HFF-Myc (cell line): ENCODE measurements around the gene TCEA2.

Source experiments
- DNase-seq: peaks from one replicate; pipeline ENCODE4 v3.0.0-alpha.2; 2011; ENCODE audit warnings: low read depth; ENCODE audit errors: extremely low read depth
- H3K4me3 ChIP-seq: replicated peaks from 2 replicates; pipeline ENCODE4 v1.5.1; 2011; ENCODE audit warnings: low read depth, mild to moderate bottlenecking, control low read depth, low read length
- TF ChIP-seq, protein P1 (sequence below): IDR thresholded peaks from 2 replicates; pipeline ENCODE4 v1.5.1; 2012; ENCODE audit warnings: mild to moderate bottlenecking, low read depth, low read length, control low read depth; ENCODE audit errors: missing control alignments

TCEA2 gene

DNA sequence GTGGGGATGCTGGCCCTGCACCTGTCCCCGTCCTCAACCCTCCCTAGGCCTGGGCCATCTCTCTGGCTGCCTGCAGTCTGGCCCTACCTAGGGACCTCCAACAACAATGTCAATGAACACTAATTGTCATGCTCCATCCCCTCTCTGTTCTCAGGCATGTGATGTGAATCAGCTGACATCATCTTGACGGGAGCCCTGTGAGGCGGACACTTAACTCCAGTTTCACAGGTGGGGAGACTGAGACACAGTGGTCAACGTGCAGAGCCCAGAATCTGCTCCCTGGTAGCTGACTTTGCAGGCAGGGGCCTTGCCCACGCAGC is 762 bp upstream of the TCEA2 start:
- TF ChIP-seq, protein P1, sequence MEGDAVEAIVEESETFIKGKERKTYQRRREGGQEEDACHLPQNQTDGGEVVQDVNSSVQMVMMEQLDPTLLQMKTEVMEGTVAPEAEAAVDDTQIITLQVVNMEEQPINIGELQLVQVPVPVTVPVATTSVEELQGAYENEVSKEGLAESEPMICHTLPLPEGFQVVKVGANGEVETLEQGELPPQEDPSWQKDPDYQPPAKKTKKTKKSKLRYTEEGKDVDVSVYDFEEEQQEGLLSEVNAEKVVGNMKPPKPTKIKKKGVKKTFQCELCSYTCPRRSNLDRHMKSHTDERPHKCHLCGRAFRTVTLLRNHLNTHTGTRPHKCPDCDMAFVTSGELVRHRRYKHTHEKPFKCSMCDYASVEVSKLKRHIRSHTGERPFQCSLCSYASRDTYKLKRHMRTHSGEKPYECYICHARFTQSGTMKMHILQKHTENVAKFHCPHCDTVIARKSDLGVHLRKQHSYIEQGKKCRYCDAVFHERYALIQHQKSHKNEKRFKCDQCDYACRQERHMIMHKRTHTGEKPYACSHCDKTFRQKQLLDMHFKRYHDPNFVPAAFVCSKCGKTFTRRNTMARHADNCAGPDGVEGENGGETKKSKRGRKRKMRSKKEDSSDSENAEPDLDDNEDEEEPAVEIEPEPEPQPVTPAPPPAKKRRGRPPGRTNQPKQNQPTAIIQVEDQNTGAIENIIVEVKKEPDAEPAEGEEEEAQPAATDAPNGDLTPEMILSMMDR: no peak
- peak overlapping the region; percentile 69 for H3K4me3 ChIP-seq
- DNase-seq: no peak

DNA sequence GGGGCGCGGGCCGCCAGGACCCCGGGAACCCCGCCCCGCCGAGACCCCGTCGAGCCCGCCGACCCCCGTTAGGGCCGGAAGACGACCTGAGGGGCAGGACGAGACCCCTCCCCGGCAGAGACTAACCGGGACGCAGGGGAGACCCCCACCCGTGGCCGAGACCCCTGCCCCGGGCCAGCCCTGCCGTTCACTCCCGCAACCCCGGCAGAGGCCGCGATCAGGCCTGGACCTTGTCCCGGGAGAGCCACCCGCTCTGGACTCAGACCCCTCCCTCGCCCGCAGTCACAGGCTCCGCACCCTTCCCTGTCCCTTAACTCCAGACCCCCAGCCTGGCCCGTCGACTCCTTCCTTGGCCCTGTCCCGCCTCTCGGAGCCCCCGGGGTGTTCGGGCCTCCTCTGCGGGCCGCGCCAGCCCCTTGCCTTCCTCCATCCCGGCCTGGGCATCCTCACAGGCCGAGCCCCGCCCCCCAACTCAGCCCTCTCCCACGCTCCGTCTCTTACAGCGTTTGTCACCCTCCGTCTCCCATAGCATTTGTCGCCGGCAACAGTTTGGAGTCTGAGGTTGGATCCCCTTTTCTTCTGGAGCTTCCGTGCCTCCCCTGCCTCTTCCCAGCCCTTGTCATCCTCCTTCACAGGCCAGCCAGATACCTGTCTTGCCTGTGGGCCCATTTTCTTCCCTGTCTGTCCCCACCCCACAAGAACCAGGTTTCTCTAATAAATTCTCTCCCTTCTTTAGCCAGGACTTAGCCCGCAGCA is 569 bp downstream of the TCEA2 start:
- H3K4me3 ChIP-seq: peak overlapping the region; percentile 69
- TF ChIP-seq, protein P1: no peak
- DNase-seq: no peak

DNA sequence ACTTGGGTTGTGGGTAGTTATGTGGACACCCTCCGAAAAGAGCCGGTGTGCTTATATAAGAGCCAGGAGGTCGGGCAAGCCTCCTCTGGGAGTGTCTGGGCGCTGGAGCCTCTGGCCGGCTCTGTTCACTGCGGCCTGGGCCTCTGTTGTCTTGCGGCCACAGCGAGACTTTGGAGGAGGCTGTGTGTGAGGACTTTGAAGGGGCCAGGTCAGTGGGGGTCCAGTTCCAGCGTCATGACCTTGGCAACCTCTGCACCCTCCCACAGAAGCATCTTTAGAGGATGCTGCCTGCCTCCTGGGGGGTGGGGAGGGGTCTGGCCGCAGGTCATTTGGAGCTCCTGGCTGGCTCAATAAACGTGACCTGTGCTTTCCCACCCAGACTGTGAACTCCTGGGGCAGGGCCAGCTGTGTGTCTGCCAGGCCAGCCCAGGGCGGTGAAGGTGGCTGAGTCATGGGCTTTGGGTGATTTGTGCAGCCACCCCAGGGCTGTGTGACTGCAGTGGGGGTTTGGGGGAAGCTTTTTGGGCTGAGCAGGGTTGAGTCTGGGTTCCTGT is 1.2 kb downstream of the TCEA2 start:
- no peak for DNase-seq
- H3K4me3 ChIP-seq: peak overlapping the region; percentile 69
- TF ChIP-seq, protein P1: no peak

DNA sequence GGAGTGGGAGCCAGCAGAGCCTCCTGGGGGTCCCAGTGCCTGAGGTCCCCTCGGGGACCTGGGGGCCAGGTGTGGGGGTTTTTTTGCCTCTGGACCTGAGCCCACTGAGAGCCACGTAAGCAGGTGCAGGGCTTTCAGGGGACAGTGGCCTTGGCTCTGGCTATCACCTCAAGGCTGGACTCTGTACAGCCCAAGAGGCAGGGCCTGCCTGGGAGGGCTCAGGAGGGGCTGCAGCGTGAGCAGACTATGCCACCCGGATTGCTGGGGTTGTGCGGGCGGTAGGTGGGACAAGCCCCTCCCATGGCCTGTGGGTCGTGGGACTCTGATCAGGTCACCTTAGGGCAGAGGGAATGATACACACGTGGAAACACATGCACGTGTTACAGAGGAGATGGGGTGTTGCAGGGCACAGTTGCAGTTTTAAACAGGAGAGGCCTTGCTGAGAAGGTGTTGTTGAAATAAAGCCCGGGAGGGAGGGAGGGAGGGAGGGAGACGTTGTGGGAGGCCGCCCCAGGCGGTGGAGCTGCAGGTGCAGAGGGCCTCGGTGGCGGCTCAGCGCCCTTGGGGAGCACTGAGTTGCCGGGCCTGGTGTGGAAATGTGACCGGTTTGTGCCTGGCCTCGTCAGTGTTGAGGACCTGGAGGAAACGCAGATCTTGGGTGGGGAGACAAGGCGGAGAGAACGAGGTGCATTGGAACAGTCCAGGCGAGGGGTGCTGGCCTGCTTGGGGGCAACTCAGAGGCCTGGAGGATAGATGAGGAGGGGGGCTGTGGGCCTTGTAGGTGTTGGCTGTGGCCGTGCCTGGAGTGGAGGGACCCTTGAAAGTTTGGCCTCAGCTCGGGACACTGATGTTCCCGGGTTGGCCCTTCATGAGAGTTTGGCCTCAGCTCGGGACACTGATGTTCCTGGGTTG is 2.3 kb downstream of the TCEA2 start:
- DNase-seq: no peak
- TF ChIP-seq, protein P1: no peak
- no peak overlapping the region for H3K4me3 ChIP-seq

DNA sequence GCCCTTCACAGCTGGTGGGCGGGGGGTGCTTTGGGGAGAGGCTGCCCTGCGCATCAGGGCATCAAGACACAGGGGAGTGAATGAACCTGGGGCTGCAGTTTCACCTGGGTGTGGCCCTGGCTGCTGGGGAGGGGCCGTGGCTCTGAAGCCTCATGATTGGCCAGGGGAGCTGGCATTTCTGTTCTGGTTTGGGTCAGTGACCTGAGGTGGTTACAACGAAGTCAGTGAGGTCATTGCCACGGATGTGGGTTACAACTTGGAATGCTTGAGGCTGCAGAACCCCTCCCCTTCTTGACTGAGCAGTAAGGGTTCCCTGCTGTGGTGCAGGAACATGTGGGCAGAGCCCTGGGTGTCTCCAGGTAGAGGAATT is 3.0 kb downstream of the TCEA2 start:
- no peak overlapping the region for H3K4me3 ChIP-seq
- peak; percentile 49 for DNase-seq
- TF ChIP-seq, protein P1: no peak

DNA sequence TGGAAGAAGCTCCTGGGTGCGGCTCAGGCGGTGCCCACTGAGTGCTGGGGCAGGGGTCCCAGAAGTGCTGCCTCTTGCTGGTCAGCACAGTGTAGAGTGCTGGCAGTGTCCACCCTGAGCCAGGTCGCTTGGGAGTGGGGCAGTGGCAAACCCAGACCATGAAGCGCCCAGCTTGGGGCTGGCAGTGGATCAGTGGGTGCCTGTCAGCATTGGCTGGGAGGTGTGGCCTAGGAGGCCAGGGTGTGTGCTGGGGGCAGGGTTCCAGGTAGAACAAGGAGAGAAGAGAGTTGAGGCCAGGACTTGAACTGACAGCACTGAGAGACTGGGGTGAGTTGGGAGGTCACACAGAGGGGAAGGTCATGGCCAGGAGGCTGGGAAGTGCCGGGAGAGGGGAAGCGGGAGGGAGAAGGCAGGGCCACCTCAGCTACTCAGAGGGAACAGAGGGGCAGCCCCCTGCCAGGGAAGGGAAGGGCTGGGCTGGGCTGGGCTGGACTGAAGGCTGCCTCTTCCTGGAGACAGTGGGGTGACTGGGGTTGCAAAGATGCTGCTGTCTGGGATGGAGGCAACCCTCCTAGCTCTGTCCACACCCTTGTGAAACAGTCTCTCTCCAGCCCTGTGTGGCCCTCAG is 4.1 kb downstream of the TCEA2 start:
- TF ChIP-seq, protein P1: no peak
- DNase-seq: no peak
- H3K4me3 ChIP-seq: no peak overlapping the region
